Fibroblast of skin of abdomen (primary cell): ENCODE data around the gene LYPD6.
A peak's percentile ranks its signal among the peaks of the same experiment; 100 is the strongest.
"Not testable (repeated sequence)": the region's sequence is repeated elsewhere in the genome, so short reads cannot be mapped to it uniquely, and the experiment has no call there.

Experiments used
- DNase-seq: peaks from one replicate; pipeline ENCODE4 v3.0.0-alpha.2; 2013

Gene LYPD6

GRCh38 chr2:149458502-149458901, 128.1 kb downstream of the LYPD6 start:
- DNase-seq = no peak

GRCh38 chr2:149463328-149464002, 133.1 kb downstream of the LYPD6 start:
- DNase-seq = no peak

- DNase-seq = no peak
Observed at GRCh38 chr2:149464396-149464795, 134.0 kb downstream of the LYPD6 start.

GRCh38 chr2:149465873-149466272, 135.5 kb downstream of the LYPD6 start:
- no peak for DNase-seq

GRCh38 chr2:149466635-149467034, 136.2 kb downstream of the LYPD6 start:
- peak; percentile 76 for DNase-seq

- peak; percentile 75 for DNase-seq
Observed at GRCh38 chr2:149467436-149467835, 137.0 kb downstream of the LYPD6 start.

GRCh38 chr2:149468636-149469035, 138.2 kb downstream of the LYPD6 start:
- DNase-seq = no peak

- DNase-seq = no peak
Observed at GRCh38 chr2:149470046-149470445, 139.7 kb downstream of the LYPD6 start.

GRCh38 chr2:149472413-149472812, 142.0 kb downstream of the LYPD6 start:
- DNase-seq = no peak

GRCh38 chr2:149473068-149473467, 142.7 kb downstream of the LYPD6 start:
- no peak for DNase-seq

GRCh38 chr2:149473521-149473920, 143.1 kb downstream of the LYPD6 start:
- no peak for DNase-seq

- no peak for DNase-seq
Observed at GRCh38 chr2:149483004-149483605, 152.7 kb downstream of the LYPD6 start.

GRCh38 chr2:149486664-149487063, 156.3 kb downstream of the LYPD6 start:
- no peak for DNase-seq

- DNase-seq = no peak
Observed at GRCh38 chr2:149487189-149487588, 156.8 kb downstream of the LYPD6 start.

GRCh38 chr2:149488706-149489440, 158.5 kb downstream of the LYPD6 start:
- DNase-seq = no peak

- DNase-seq = no peak
Observed at GRCh38 chr2:149489452-149489851, 159.1 kb downstream of the LYPD6 start.

- peak; percentile 60 for DNase-seq
Observed at GRCh38 chr2:149490296-149490695, 159.9 kb downstream of the LYPD6 start.

- no peak for DNase-seq
Observed at GRCh38 chr2:149492923-149493322, 162.5 kb downstream of the LYPD6 start.

- DNase-seq = not testable (repeated sequence)
Observed at GRCh38 chr2:149499204-149499603, 168.8 kb downstream of the LYPD6 start.

- DNase-seq = not testable (repeated sequence)
Observed at GRCh38 chr2:149506808-149507207, 176.4 kb downstream of the LYPD6 start.

GRCh38 chr2:149507974-149508373, 177.6 kb downstream of the LYPD6 start:
- DNase-seq = peak; percentile 24

- no peak for DNase-seq
Observed at GRCh38 chr2:149513461-149513860, 183.1 kb downstream of the LYPD6 start.
